Fibroblast of lung (primary cell): ENCODE measurements around the gene PAFAH1B1.

ENCODE experiments used
- EZH2 ChIP-seq: IDR thresholded peaks from 2 replicates; pipeline ENCODE4 v1.5.1; 2012; ENCODE audit warnings: low read length, control low read depth, mild to moderate bottlenecking; ENCODE audit errors: missing control alignments
- TF ChIP-seq, protein P1 (sequence below), 2 donors: IDR thresholded peaks in 1 of 2; conservative IDR thresholded peaks in 1 of 2; 1 replicate in 1 of 2; 2 replicates in 1 of 2; pipeline ENCODE4 v1.5.1; 2011 to 2012; ENCODE audit warnings: low read length in 2 of 2, control low read depth in 1 of 2, inconsistent platforms in 1 of 2, low read depth in 1 of 2, mild to moderate bottlenecking in 1 of 2

DNA sequence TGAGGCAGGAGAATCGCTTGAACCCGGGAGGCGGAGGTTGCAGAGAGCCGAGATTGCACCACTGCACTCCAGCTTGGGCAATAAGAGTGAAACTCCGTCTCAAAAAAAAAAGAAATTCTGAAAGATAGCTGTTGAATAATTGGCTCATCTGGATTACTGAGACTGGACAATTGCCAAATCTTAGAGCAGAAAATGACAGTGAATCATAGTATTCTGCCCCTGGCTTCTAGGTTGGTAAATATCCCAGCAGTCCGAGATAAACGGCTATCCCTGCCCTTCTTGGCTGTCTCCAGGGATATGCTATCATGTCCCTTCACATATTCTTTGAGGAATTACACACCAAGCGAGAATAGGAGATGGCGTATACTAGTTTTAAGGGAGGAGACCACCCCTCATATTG lies 46.3 kb upstream of the PAFAH1B1 start:
- TF ChIP-seq, protein P1, sequence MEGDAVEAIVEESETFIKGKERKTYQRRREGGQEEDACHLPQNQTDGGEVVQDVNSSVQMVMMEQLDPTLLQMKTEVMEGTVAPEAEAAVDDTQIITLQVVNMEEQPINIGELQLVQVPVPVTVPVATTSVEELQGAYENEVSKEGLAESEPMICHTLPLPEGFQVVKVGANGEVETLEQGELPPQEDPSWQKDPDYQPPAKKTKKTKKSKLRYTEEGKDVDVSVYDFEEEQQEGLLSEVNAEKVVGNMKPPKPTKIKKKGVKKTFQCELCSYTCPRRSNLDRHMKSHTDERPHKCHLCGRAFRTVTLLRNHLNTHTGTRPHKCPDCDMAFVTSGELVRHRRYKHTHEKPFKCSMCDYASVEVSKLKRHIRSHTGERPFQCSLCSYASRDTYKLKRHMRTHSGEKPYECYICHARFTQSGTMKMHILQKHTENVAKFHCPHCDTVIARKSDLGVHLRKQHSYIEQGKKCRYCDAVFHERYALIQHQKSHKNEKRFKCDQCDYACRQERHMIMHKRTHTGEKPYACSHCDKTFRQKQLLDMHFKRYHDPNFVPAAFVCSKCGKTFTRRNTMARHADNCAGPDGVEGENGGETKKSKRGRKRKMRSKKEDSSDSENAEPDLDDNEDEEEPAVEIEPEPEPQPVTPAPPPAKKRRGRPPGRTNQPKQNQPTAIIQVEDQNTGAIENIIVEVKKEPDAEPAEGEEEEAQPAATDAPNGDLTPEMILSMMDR (conservative IDR thresholded peaks at IDR 0.05 in 1 of 2, IDR thresholded peaks at IDR 0.05 in 1 of 2; ENCODE audit: low read depth in 1 of 2, low read length in 2 of 2) = no peak
- TF ChIP-seq EZH2 = no peak
